GM21515 (cell line): ENCODE results near the gene GREM2.

Experiments used
- ATAC-seq: cut with Tn5 transposase; IDR thresholded peaks from one replicate; pipeline ENCODE4 v1.9.1; 2021; ENCODE audit not compliant: unreplicated experiment

GREM2 gene

DNA sequence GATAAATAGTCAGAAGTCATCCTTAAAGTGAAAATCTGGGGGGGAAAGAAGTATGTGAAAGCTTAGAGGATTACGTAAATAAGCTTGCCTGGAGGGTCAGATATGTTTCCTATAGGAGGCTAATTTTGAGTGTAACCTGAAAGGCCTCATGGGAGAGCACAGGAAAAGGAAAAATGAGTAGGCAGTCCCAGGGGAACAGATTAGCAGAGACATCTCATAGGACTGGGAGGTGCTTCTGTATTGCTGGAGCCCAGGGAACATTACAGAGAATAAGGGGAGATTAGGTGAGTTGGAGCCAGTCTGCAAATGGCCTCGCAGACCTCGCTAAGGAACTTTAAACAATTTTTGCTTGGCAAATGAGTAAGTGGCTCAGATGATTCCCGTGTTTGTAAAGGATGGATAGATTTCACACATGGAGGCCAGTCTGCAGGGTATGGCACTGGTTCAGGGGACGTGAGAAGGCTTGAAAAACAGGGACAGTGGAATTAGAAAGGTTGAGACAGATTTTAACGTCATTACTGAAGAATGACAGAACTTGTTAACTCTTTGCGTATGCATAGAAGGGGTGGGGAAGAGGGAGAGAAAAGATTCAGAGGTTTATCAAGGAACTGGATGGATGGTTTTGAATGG, 149.1 kb downstream of the GREM2 start:
- ATAC-seq = no peak

GRCh38 chr1:240462277-240462676, 149.7 kb downstream of the GREM2 start:
- ATAC-seq = no peak

DNA sequence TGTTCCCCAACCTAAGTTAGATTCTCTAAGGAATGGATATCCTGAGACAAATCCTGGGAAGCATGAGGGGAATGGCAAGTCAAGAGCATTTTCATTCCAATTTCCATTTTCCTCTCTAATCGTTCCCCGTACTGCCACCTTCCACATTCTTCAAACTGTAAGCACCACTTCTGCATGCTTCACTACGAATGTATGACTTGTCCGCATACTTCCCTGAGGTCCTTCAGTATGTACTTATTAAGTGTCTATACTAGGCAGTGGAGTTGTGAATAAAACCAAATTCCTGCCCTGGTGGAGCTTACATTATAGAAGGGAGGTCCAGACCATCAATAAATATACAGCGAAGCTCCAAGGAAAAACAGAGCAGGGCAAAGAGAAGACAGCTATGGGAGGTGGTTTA, 154.8 kb downstream of the GREM2 start:
- no peak for ATAC-seq

DNA sequence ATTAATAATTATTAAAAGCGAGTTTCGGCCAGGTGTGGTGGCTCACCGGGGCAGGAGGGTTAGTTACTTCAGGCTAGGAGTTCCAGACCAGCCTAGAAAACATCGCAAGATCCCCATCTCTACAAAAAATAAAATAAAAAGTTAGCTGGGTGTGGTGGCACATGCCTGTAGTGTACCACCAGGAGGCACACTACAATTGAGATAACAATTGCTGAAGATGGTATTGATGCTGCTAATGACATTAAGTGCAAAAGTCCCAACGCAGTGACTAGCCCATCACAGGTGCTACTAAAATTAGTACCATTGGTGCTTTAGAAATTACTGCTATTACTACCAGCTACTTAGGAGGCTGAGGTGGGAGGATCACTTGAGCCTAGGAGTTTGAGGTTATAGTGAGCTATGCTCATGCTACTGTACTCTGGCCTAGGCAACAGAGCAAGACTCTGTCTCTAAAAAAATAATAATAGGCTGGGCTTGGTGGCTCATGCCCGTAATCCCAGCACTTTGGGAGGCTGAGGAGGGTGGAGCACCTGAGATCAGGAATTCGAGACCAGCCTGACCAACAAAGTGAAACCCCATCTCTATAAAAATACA, 156.6 kb downstream of the GREM2 start:
- no peak for ATAC-seq

GRCh38 chr1:240445369-240445768, 166.6 kb downstream of the GREM2 start:
- no peak for ATAC-seq

DNA sequence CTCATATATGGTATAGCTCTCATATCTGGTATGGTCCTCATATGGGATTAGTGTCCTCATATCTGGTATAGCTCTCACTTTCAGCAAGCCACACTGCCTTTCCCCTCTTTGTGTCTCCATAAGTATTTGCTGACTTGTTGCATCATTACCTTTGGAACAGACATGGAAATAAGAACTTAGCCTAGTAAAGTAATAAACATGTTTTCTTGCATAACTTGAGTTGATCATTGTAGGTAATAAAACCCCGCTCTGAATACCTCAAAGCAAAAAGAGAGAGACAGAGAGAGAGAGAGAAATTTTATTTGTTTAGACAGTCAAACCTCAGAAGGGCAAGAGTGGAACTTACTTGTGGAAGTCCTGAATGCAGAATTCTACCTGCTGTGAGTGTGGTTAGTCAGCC, 170.3 kb downstream of the GREM2 start:
- no peak for ATAC-seq
